ENCODE results near the gene MAP1LC3B.

The MAP1LC3B gene

GRCh38 chr16:87390641-87391323, 1.4 kb upstream of the MAP1LC3B start:
- TF ChIP-seq CTCF (conservative IDR thresholded peaks at IDR 0.05; ENCODE audit: low read depth, low read length), result no peak
- no peak overlapping the region for H3K4me3 ChIP-seq (ENCODE audit: low read length)
- DNase-seq (ENCODE audit: low read depth), result no peak

- no peak for TF ChIP-seq CTCF (conservative IDR thresholded peaks at IDR 0.05; ENCODE audit: low read depth, low read length)
- peak overlapping the region; percentile 60 for H3K4me3 ChIP-seq (ENCODE audit: low read length)
- no peak for DNase-seq (ENCODE audit: low read depth)
Measured at GRCh38 chr16:87391324-87391949, 699 bp upstream of the MAP1LC3B start.

- H3K4me3 ChIP-seq (ENCODE audit: low read length), result peak overlapping the region; percentile 72
- no peak for DNase-seq (ENCODE audit: low read depth)
- TF ChIP-seq CTCF (conservative IDR thresholded peaks at IDR 0.05; ENCODE audit: low read depth, low read length), result peak; percentile 29
Measured at GRCh38 chr16:87392821-87393679, 914 bp downstream of the MAP1LC3B start.

GRCh38 chr16:87393680-87394055, 1.5 kb downstream of the MAP1LC3B start:
- DNase-seq (ENCODE audit: low read depth), result no peak
- H3K4me3 ChIP-seq (ENCODE audit: low read length), result peak overlapping the region; percentile 72
- no peak for TF ChIP-seq CTCF (conservative IDR thresholded peaks at IDR 0.05; ENCODE audit: low read depth, low read length)

GRCh38 chr16:87395181-87395842, 3.2 kb downstream of the MAP1LC3B start:
- no peak overlapping the region for H3K4me3 ChIP-seq (ENCODE audit: low read length)
- no peak for DNase-seq (ENCODE audit: low read depth)
- TF ChIP-seq CTCF (conservative IDR thresholded peaks at IDR 0.05; ENCODE audit: low read depth, low read length), result no peak

- no peak overlapping the region for H3K4me3 ChIP-seq (ENCODE audit: low read length)
- DNase-seq (ENCODE audit: low read depth), result no peak
- no peak for TF ChIP-seq CTCF (conservative IDR thresholded peaks at IDR 0.05; ENCODE audit: low read depth, low read length)
Measured at GRCh38 chr16:87404764-87405625, 12.9 kb downstream of the MAP1LC3B start.
